HCT116 (cell line): ENCODE results near the gene KREMEN2. TPM values are rescaled to one million over a fixed set of nuclear protein-coding genes. Genes with fewer than 3 reads are reported as not detected.
A peak's percentile ranks its signal among the peaks of the same experiment; 100 is the strongest.

ENCODE experiments used
- ATAC-seq: fragments of 200-7000 bp; cut with Tn5 transposase; 2 replicates; pipeline ENCODE4 v1.9.1; 2020; ENCODE audit warnings: mild to moderate bottlenecking, moderate library complexity
- BruUV-seq: library from RNA; stranded (reverse); fragments of 400-500 nt; replicated peaks from 2 replicates; lab custom pipeline; 2021; lab: Mats Ljungman, UMichigan
- CTCF ChIA-PET: fragments of 300-600 bp; sonication (Branson Sonifier 250); formaldehyde crosslinking; loops from one replicate; lab custom pipeline; 2021; ENCODE audit warnings: antibody characterized with exemption; lab: Charles Lee
- POLR2A ChIA-PET: fragments of 300-600, 350-600 bp; sonication (Branson Sonifier 250); formaldehyde crosslinking; loops from one replicate; lab custom pipeline; 2021; ENCODE audit warnings: antibody characterized with exemption; lab: Charles Lee
- RAD21 ChIA-PET, 2 experiments: fragments of 300-600 bp; sonication (Branson Sonifier 250); formaldehyde crosslinking; loops; one replicate each; lab custom pipeline; 2023; ENCODE audit warnings: low total read pairs in 2 of 2; ENCODE audit not compliant: uncharacterized antibody in 2 of 2, unreplicated experiment in 2 of 2, low non-redundant PET in 1 of 2; lab: Charles Lee
- DNase-seq: peaks from one replicate; pipeline ENCODE4 v3.0.0-alpha.2; 2010; ENCODE audit warnings: low read depth, low spot score
- H2AFZ ChIP-seq: fragments of 200-600 bp; shearing (Covaris generic), sonication (generic); 2 replicates; pipeline ENCODE4 v1.6.1; 2017; ENCODE audit warnings: low read depth, mixed run types, mixed read lengths, antibody characterized with exemption, low read length; ENCODE audit not compliant: poor library complexity, severe bottlenecking
- H3K27ac ChIP-seq: 2 replicates; pipeline ENCODE4 v1.5.1; 2012; ENCODE audit warnings: low read depth, low read length
- H3K27me3 ChIP-seq: fragments of 200-600 bp; sonication (generic); 2 replicates; pipeline ENCODE4 v1.6.1; 2016; ENCODE audit warnings: mixed run types, low read length, mixed read lengths; ENCODE audit not compliant: insufficient read depth
- H3K36me3 ChIP-seq, 2 experiments: fragments of 200-500 bp in 1 of 2; fragments of 200-600 bp in 1 of 2; sonication (Bioruptor generic) in 1 of 2; sonication (generic) in 1 of 2; 2 replicates each; pipeline versions ENCODE4 v1.5.1 to v1.6.1; 2014 to 2016; ENCODE audit warnings: low read length in 2 of 2, inconsistent platforms in 1 of 2, mixed read lengths in 1 of 2, mixed run types in 1 of 2; ENCODE audit not compliant: insufficient read depth in 2 of 2, control insufficient read depth in 1 of 2
- H3K4me1 ChIP-seq, 2 experiments: fragments of 200-600 bp in 1 of 2; sonication (generic) in 1 of 2; 2 replicates each; pipeline versions ENCODE4 v1.5.1 to v1.6.1; 2012 to 2017; ENCODE audit warnings: low read length in 2 of 2, inconsistent platforms in 1 of 2, mild to moderate bottlenecking in 1 of 2, mixed read lengths in 1 of 2, mixed run types in 1 of 2, moderate library complexity in 1 of 2; ENCODE audit not compliant: insufficient read depth in 2 of 2, control insufficient read depth in 1 of 2
- H3K4me2 ChIP-seq: fragments of 200-600 bp; sonication (generic); 2 replicates; pipeline ENCODE4 v1.6.1; 2017; ENCODE audit warnings: mixed run types, low read length, mixed read lengths
- H3K4me3 ChIP-seq, 2 experiments: fragments of 200-600 bp in 1 of 2; sonication (generic) in 1 of 2; replicated peaks in 1 of 2; 2 replicates each; pipeline ENCODE4 v1.5.1; 2011 to 2016; ENCODE audit warnings: low read length in 2 of 2, control low read depth in 1 of 2, low read depth in 1 of 2, mild to moderate bottlenecking in 1 of 2, mixed read lengths in 1 of 2, mixed run types in 1 of 2
- H3K79me2 ChIP-seq: fragments of 200-600 bp; sonication (generic); 2 replicates; pipeline ENCODE4 v1.6.1; 2017; ENCODE audit warnings: mild to moderate bottlenecking, mixed run types, low read length, moderate library complexity, mixed read lengths; ENCODE audit not compliant: insufficient read depth
- H3K9ac ChIP-seq: fragments of 200-600 bp; sonication (generic); 2 replicates; pipeline ENCODE4 v1.6.1; 2016; ENCODE audit warnings: low read length, mixed read lengths
- H3K9me2 ChIP-seq: fragments of 200-600 bp; sonication (generic), shearing (Covaris generic); 2 replicates; pipeline ENCODE4 v1.6.1; 2017; ENCODE audit warnings: mixed run types, mild to moderate bottlenecking, moderate library complexity; ENCODE audit not compliant: insufficient read depth
- H3K9me3 ChIP-seq, 2 experiments: fragments of 200-500 bp in 1 of 2; fragments of 200-600 bp in 1 of 2; sonication (Bioruptor generic) in 1 of 2; sonication (generic) in 1 of 2; 2 replicates each; pipeline ENCODE4 v1.6.1; 2014 to 2017; ENCODE audit warnings: low read length in 2 of 2, mixed read lengths in 2 of 2, inconsistent platforms in 1 of 2, low read depth in 1 of 2, mild to moderate bottlenecking in 1 of 2, mixed run types in 1 of 2, moderate library complexity in 1 of 2; ENCODE audit not compliant: control insufficient read depth in 1 of 2, insufficient read depth in 1 of 2
- H4K20me1 ChIP-seq: fragments of 200-600 bp; sonication (generic), shearing (Covaris generic); 2 replicates; pipeline ENCODE4 v1.6.1; 2017; ENCODE audit warnings: mixed run types, mild to moderate bottlenecking, moderate library complexity; ENCODE audit not compliant: insufficient read depth
- ATF3 ChIP-seq: IDR thresholded peaks from 2 replicates; pipeline ENCODE4 v1.6.1; 2012
- CBX3 ChIP-seq: IDR thresholded peaks from 2 replicates; pipeline ENCODE4 v1.6.1; 2012; ENCODE audit warnings: low read depth
- CEBPB ChIP-seq: IDR thresholded peaks from 2 replicates; pipeline ENCODE4 v1.6.1; 2012; ENCODE audit warnings: low read depth
- CTCF ChIP-seq, 3 experiments: fragments of 200-600 bp in 1 of 3; sonication (generic) in 1 of 3; IDR thresholded peaks in 2 of 3; conservative IDR thresholded peaks in 1 of 3; 2 replicates each; pipeline ENCODE4 v1.5.1; 2012 to 2017; ENCODE audit warnings: low read depth in 2 of 3, low read length in 2 of 3, antibody characterized with exemption in 1 of 3, borderline replicate concordance in 1 of 3, control low read depth in 1 of 3, mild to moderate bottlenecking in 1 of 3, mixed read lengths in 1 of 3, mixed run types in 1 of 3, moderate library complexity in 1 of 3; ENCODE audit not compliant: insufficient read depth in 1 of 3
- ELF1 ChIP-seq: IDR thresholded peaks from 2 replicates; pipeline ENCODE4 v1.6.1; 2012; ENCODE audit warnings: low read depth, borderline replicate concordance
- EZH2 ChIP-seq: fragments of 200-600 bp; sonication (generic); IDR thresholded peaks from 2 replicates; pipeline ENCODE4 v1.6.1; 2017; ENCODE audit warnings: antibody characterized with exemption, mixed run types
- FOSL1 ChIP-seq: IDR thresholded peaks from 2 replicates; pipeline ENCODE4 v1.6.1; 2012; ENCODE audit warnings: low read depth
- MAX ChIP-seq: IDR thresholded peaks from 2 replicates; pipeline ENCODE4 v1.6.1; 2012
- POLR2A ChIP-seq: IDR thresholded peaks from 2 replicates; pipeline ENCODE4 v1.7.0; 2011; ENCODE audit warnings: borderline replicate concordance; ENCODE audit not compliant: insufficient read depth, insufficient read length; ENCODE audit errors: extremely low read depth
- RAD21 ChIP-seq: IDR thresholded peaks from 2 replicates; pipeline ENCODE4 v1.6.1; 2012; ENCODE audit warnings: low read depth, mild to moderate bottlenecking
- SIN3A ChIP-seq: IDR thresholded peaks from 2 replicates; pipeline ENCODE4 v1.6.1; 2012; ENCODE audit warnings: low read depth
- SRF ChIP-seq: IDR thresholded peaks from 2 replicates; pipeline ENCODE4 v1.6.1; 2012; ENCODE audit warnings: low read depth
- YY1 ChIP-seq: IDR thresholded peaks from 2 replicates; pipeline ENCODE4 v1.6.1; 2011; ENCODE audit warnings: low read length, low read depth, moderate library complexity, mild to moderate bottlenecking; ENCODE audit not compliant: insufficient replicate concordance; ENCODE audit errors: extremely low read depth
- ZBTB33 ChIP-seq: IDR thresholded peaks from 2 replicates; pipeline ENCODE4 v1.6.1; 2011; ENCODE audit warnings: mild to moderate bottlenecking, low read length, moderate library complexity; ENCODE audit not compliant: insufficient replicate concordance; ENCODE audit errors: extremely low read depth
- intact Hi-C: fragments of 100-400 bp; cut with micrococcal nuclease; formaldehyde crosslinking; loops from 2 replicates; pipeline ENCODE4 v1.10.0; 2022
- total RNA-seq: library from RNA; stranded (reverse); gene quantifications from one replicate; pipeline ENCODE4 v1.2.1, GENCODE V29; 2021; ENCODE audit not compliant: unreplicated experiment

KREMEN2 gene
- total RNA-seq, 1 experiment from 2014 or later: 14.1 TPM

- H3K79me2 ChIP-seq: no peaks in the 10 kb centered on the region
- no peaks in the 10 kb centered on the region for H4K20me1 ChIP-seq
- intact Hi-C loops: no loop called here
- H3K36me3 ChIP-seq: no peaks in the 10 kb centered on the region
- no peaks in the 10 kb centered on the region for H3K27me3 ChIP-seq
- peak overlapping the region; percentile 32 for H3K4me2 ChIP-seq
- H3K27ac ChIP-seq: no peak overlapping the region
- ChIA-PET RAD21 (no interaction called here), CTCF (interaction anchor here (0.8 kb wide), 1 partner anchor 9 kb away, joined by 3 read pairs; no protein-coding TSS in a partner anchor), POLR2A (interaction anchor here (0.6 kb wide), 1 partner anchor 28 kb away, joined by 3 read pairs; no protein-coding TSS in a partner anchor)
- peaks cover 11 to 28% of the 10 kb centered on the region in 2 experiments for H3K4me1 ChIP-seq
- no peak overlapping the region for H3K4me3 ChIP-seq
- H3K9me2 ChIP-seq: no peaks in the 10 kb centered on the region
- H3K9me3 ChIP-seq: no peaks in the 10 kb centered on the region
- DNase-seq (no peak), ATAC-seq (no peak)
- BruUV-seq: no TSS peak
- no peak overlapping the region for H3K9ac ChIP-seq
- H2AFZ ChIP-seq: no peak overlapping the region
- no peak for TF ChIP-seq ATF3
- no peak for TF ChIP-seq CEBPB
- TF ChIP-seq EZH2: no peak
- TF ChIP-seq SIN3A: no peak
- no peak for TF ChIP-seq FOSL1
- TF ChIP-seq ELF1: no peak
Measured at GRCh38 chr16:2991566-2992261, 27.6 kb downstream of the KREMEN2 start.

- H3K27ac ChIP-seq: no peak overlapping the region
- H3K79me2 ChIP-seq: no peaks in the 10 kb centered on the region
- ATAC-seq: no peak
- H3K9me2 ChIP-seq: no peaks in the 10 kb centered on the region
- no peaks in the 10 kb centered on the region for H3K27me3 ChIP-seq
- no peaks in the 10 kb centered on the region for H3K36me3 ChIP-seq
- H3K4me3 ChIP-seq: no peak overlapping the region
- no TSS peak for BruUV-seq
- H3K9ac ChIP-seq: no peak overlapping the region
- RAD21 ChIA-PET: no interaction called here
- CTCF ChIA-PET: no interaction called here
- no peak for DNase-seq
- H3K4me2 ChIP-seq: no peak overlapping the region
- POLR2A ChIA-PET: no interaction called here
- intact Hi-C loops: no loop called here
- no peak overlapping the region for H2AFZ ChIP-seq
- H4K20me1 ChIP-seq: no peaks in the 10 kb centered on the region
- H3K9me3 ChIP-seq: no peaks in the 10 kb centered on the region
- peaks cover 11 to 28% of the 10 kb centered on the region in 2 experiments for H3K4me1 ChIP-seq
- TF ChIP-seq CTCF (IDR thresholded peaks at IDR 0.05 in 2 of 3, conservative IDR thresholded peaks at IDR 0.05 in 1 of 3; ENCODE audit: borderline replicate concordance in 1 of 3, insufficient read depth in 1 of 3, low read depth in 2 of 3, low read length in 2 of 3) (no peak), MAX (no peak), SIN3A (no peak), ZBTB33 (no peak), POLR2A (no peak), YY1 (no peak), CBX3 (no peak), CEBPB (no peak), RAD21 (no peak), SRF (no peak), ATF3 (no peak)
Measured at GRCh38 chr16:2992383-2993081, 28.5 kb downstream of the KREMEN2 start.
